HepG2 (cell line): ENCODE results near the gene DPT. TPM values are rescaled to one million over a fixed set of nuclear protein-coding genes. Genes with fewer than 3 reads are reported as not detected.

Experiments used
- ATAC-seq: fragments of 200-7000 bp; cut with Tn5 transposase; 3 replicates; pipeline ENCODE4 v1.9.1; 2020; ENCODE audit warnings: mild to moderate bottlenecking, moderate library complexity
- BruUV-seq: library from RNA; stranded (reverse); fragments of 400-500 nt; replicated peaks from 2 replicates; lab custom pipeline; 2021; lab: Mats Ljungman, UMichigan
- CTCF ChIA-PET: fragments of 300-600 bp; formaldehyde crosslinking; extraction: SDS; loops from one replicate; lab custom pipeline; 2021; ENCODE audit warnings: low total read pairs, inconsistent platforms, low intra/inter-chr PET ratio; lab: Yijun Ruan, JAX
- POLR2A ChIA-PET: fragments of 350-600 bp; sonication (Branson Sonifier 250); formaldehyde crosslinking; loops from one replicate; lab custom pipeline; 2020; ENCODE audit warnings: antibody characterized with exemption, inconsistent platforms; lab: Yijun Ruan, JAX
- DNase-seq: peaks from one replicate; pipeline ENCODE4 v3.0.0-alpha.2; 2015; ENCODE audit warnings: low spot score
- FAIRE-seq: peaks from 3 replicates; lab custom pipeline; 2011; peaks lifted over from hg19 to GRCh38; lab: Jason Lieb, UNC
- H2AFZ ChIP-seq: one replicate; pipeline ENCODE4 v1.6.1; 2011; ENCODE audit warnings: low read length, inconsistent platforms
- H3K27ac ChIP-seq: fragments of 300-600 bp; 3 replicates; pipeline ENCODE4 v1.8.0; 2011; ENCODE audit warnings: mixed run types, mild to moderate bottlenecking, mixed read lengths, low read length, inconsistent platforms; ENCODE audit not compliant: insufficient read depth; ENCODE audit errors: extremely low read length
- H3K27me3 ChIP-seq, 2 experiments: fragments of 200-600 bp in 1 of 2; 2 replicates in 1 of 2; 3 replicates in 1 of 2; pipeline versions ENCODE4 v1.6.0 to v1.8.0; 2011; ENCODE audit warnings: low read length in 2 of 2, mild to moderate bottlenecking in 2 of 2, moderate library complexity in 2 of 2, inconsistent platforms in 1 of 2; ENCODE audit not compliant: insufficient read depth in 2 of 2, control insufficient read depth in 1 of 2
- H3K36me3 ChIP-seq, 2 experiments: fragments of 200-600 bp in 1 of 2; replicated peaks in 1 of 2; 2 replicates in 1 of 2; 3 replicates in 1 of 2; pipeline versions ENCODE4 v1.5.1 to v1.8.0; 2011; ENCODE audit warnings: low read length in 2 of 2, inconsistent platforms in 1 of 2; ENCODE audit not compliant: insufficient read depth in 2 of 2, control insufficient read depth in 1 of 2
- H3K4me1 ChIP-seq: 2 replicates; pipeline ENCODE4 v1.5.1; 2012; ENCODE audit warnings: low read length, inconsistent platforms; ENCODE audit not compliant: insufficient read depth
- H3K4me2 ChIP-seq: 2 replicates; pipeline ENCODE4 v1.6.0; 2011; ENCODE audit warnings: low read depth, low read length, inconsistent platforms
- H3K4me3 ChIP-seq, 3 experiments: fragments of 200-600 bp in 1 of 3; sonication (generic), shearing (Covaris generic) in 1 of 3; replicated peaks in 1 of 3; 2 replicates each; pipeline ENCODE4 v1.5.1; 2011 to 2016; ENCODE audit warnings: low read length in 3 of 3, inconsistent platforms in 2 of 3, low read depth in 2 of 3, mild to moderate bottlenecking in 2 of 3, control low read depth in 1 of 3, mixed read lengths in 1 of 3; ENCODE audit not compliant: insufficient read depth in 1 of 3
- H3K79me2 ChIP-seq: one replicate; pipeline ENCODE4 v1.6.1; 2011; ENCODE audit warnings: low read length, inconsistent platforms; ENCODE audit not compliant: insufficient read depth
- H3K9ac ChIP-seq: 2 replicates; pipeline ENCODE4 v1.6.0; 2011; ENCODE audit warnings: mild to moderate bottlenecking, low read depth, low read length, inconsistent platforms; ENCODE audit not compliant: insufficient read depth
- H3K9me3 ChIP-seq: 2 replicates; pipeline ENCODE4 v1.5.1; 2012; ENCODE audit warnings: mild to moderate bottlenecking, low read length
- H4K20me1 ChIP-seq: 2 replicates; pipeline ENCODE4 v1.6.0; 2011; ENCODE audit warnings: inconsistent platforms, mild to moderate bottlenecking, low read length, moderate library complexity; ENCODE audit not compliant: insufficient read depth
- HNRNPH1 ChIP-seq: fragments of 200-400 bp; formaldehyde crosslinking; optimal IDR thresholded peaks from 2 replicates; pipeline ENCODE3; 2017; ENCODE audit warnings: mild to moderate bottlenecking, low read depth, low read length
- IRF1 ChIP-seq: sonication (generic); formaldehyde crosslinking; IDR thresholded peaks from 2 replicates; pipeline ENCODE4 v1.4.0; 2020; ENCODE audit warnings: low read depth, mild to moderate bottlenecking, missing genetic modification reagents
- JUND ChIP-seq: sonication (generic); formaldehyde crosslinking; IDR thresholded peaks from 2 replicates; pipeline ENCODE4 v1.8.0; 2022; ENCODE audit warnings: mild to moderate bottlenecking, missing genetic modification reagents
- MAFK ChIP-seq, 2 experiments: IDR thresholded peaks in 1 of 2; conservative IDR thresholded peaks in 1 of 2; 2 replicates each; pipeline ENCODE4 v1.6.1; 2011; ENCODE audit warnings: improper control_type of control experiment in 2 of 2, low read length in 2 of 2
- RBAK ChIP-seq: sonication (generic); formaldehyde crosslinking; IDR thresholded peaks from 2 replicates; pipeline ENCODE4 v1.5.1; 2020; ENCODE audit warnings: mild to moderate bottlenecking, missing genetic modification reagents
- RBFOX2 ChIP-seq: fragments of 200-400 bp; formaldehyde crosslinking; IDR thresholded peaks from 2 replicates; pipeline ENCODE4 v1.6.1; 2017; ENCODE audit warnings: low read depth, mild to moderate bottlenecking, low read length
- RXRA ChIP-seq: sonication (generic); formaldehyde crosslinking; IDR thresholded peaks from 2 replicates; pipeline ENCODE4 v1.5.1; 2020; ENCODE audit warnings: missing genetic modification reagents
- TRIM24 ChIP-seq: sonication (generic); formaldehyde crosslinking; IDR thresholded peaks from 2 replicates; pipeline ENCODE4 v1.8.0; 2022; ENCODE audit warnings: mild to moderate bottlenecking, missing genetic modification reagents
- ZFP90 ChIP-seq: sonication (generic); formaldehyde crosslinking; IDR thresholded peaks from 2 replicates; pipeline ENCODE4 v1.8.0; 2022; ENCODE audit warnings: missing genetic modification reagents, mild to moderate bottlenecking, inconsistent platforms, borderline replicate concordance
- ZNF446 ChIP-seq: sonication (generic); formaldehyde crosslinking; IDR thresholded peaks from 2 replicates; pipeline ENCODE4 v1.5.0; 2020; ENCODE audit warnings: mild to moderate bottlenecking, missing genetic modification reagents
- ZNF451 ChIP-seq: sonication (generic); formaldehyde crosslinking; IDR thresholded peaks from 2 replicates; pipeline ENCODE4 v1.5.0; 2020; ENCODE audit warnings: mild to moderate bottlenecking, missing genetic modification reagents
- ZNF616 ChIP-seq: sonication (generic); formaldehyde crosslinking; IDR thresholded peaks from 2 replicates; pipeline ENCODE4 v1.5.0; 2020; ENCODE audit warnings: low read depth, mild to moderate bottlenecking, missing genetic modification reagents
- WGBS: methylation state at CpG from one replicate; pipeline ENCODE4 v1.1.6; 2017; ENCODE audit warnings: low lambda C conversion rate; 5-methylcytosine and 5-hydroxymethylcytosine counted together
- in situ Hi-C: cut with HindIII; loops from 2 replicates; pipeline ENCODE4 v1.10.0; 2017; ENCODE audit warnings: low pct_unique_long_range_greater_than_20kb; ENCODE audit not compliant: extremely low pct_ligation_motif_present
- intact Hi-C: fragments of 100-400 bp; cut with micrococcal nuclease; formaldehyde crosslinking; loops from one replicate; pipeline ENCODE4 v1.10.0; 2022; ENCODE audit not compliant: unreplicated experiment
- polyA plus RNA-seq, 8 experiments: library from polyadenylated mRNA; depleted of rRNA in 3 of 8; stranded (reverse) in 7 of 8; unstranded in 1 of 8; fragments of >200 nt; fragmentation: Illumina TruSeq in 4 of 8; extraction: Trizol in 4 of 8; gene quantifications; 2 replicates each; pipeline versions ENCODE4 v1.2.1 to v1.2.3, GENCODE V29; 2011 to 2016; ENCODE audit warnings: low read depth in 4 of 8, missing spikeins in 1 of 8, mixed read lengths in 1 of 8; ENCODE audit not compliant: insufficient read depth in 1 of 8
- total RNA-seq, 5 experiments: library from RNA; depleted of rRNA; stranded (reverse); fragments of >200 nt; fragmentation: Illumina TruSeq; extraction: Trizol; gene quantifications; 2 replicates each; pipeline ENCODE4 v1.2.3, GENCODE V29; 2016; ENCODE audit warnings: low read depth in 1 of 5
- TF ChIP-seq, protein P1 (sequence below): sonication (generic); formaldehyde crosslinking; IDR thresholded peaks from 2 replicates; pipeline ENCODE4 v1.5.0; 2020; ENCODE audit warnings: missing genetic modification reagents

DPT gene
- total and polyA plus RNA-seq, 2 of the 13 experiments (the other 11 are each of a cell fraction or from before 2014, with no cell fraction given) = 0.04 TPM; not detected in 1

DNA sequence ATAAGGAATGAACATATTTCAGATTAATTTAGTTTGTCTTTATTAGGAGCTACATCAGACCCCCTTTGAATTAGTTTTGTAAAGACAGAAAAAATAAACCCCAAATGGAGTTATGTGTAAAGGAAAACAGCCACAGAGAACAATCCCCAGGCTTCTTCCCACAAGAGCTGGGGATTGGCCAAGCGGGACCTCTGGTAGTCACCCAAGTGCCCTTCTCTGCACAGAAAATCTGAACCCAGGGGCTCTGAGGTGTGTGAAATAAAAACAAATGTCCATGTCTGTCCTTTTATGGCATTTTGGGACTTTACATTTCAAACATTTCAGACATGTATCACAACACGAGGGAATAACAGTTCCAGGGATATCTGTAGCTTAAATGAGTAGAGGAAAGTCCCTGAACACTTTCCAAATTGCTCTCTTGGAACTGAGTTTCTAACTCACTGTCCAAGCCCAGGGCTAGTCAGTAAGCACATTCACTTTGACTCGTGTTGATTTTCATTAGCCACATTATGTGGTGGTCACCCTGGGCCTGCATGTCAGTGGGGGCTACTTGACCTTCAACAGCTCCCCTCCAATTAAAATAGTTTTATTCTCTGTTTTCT lies 22.5 kb downstream of the DPT start:
- no peak overlapping the region for H3K4me3 ChIP-seq
- H3K4me2 ChIP-seq = no peak overlapping the region
- CTCF ChIA-PET = no interaction called here
- H3K36me3 ChIP-seq = no peaks in the 10 kb centered on the region
- POLR2A ChIA-PET = no interaction called here
- H4K20me1 ChIP-seq = no peaks in the 10 kb centered on the region
- in situ Hi-C loops (no loop called here), intact Hi-C loops (no loop called here)
- no TSS peak for BruUV-seq
- H3K27me3 ChIP-seq = no peaks in the 10 kb centered on the region; a peak in 1 of 5 replicates
- H3K79me2 ChIP-seq = no peaks in the 10 kb centered on the region
- H2AFZ ChIP-seq = no peak overlapping the region
- FAIRE-seq = no peak
- no peaks in the 10 kb centered on the region for H3K9me3 ChIP-seq
- no peak overlapping the region for H3K9ac ChIP-seq
- DNase-seq = no peak
- TF ChIP-seq IRF1 = no peak
- no peak for TF ChIP-seq MAFK (conservative IDR thresholded peaks at IDR 0.05 in 1 of 2, IDR thresholded peaks at IDR 0.05 in 1 of 2; ENCODE audit: low read length in 2 of 2)
- ATAC-seq = no peak
- H3K27ac ChIP-seq = no peak overlapping the region
- WGBS = 20% methylated on average over 3 of the region's 3 CpGs
- H3K4me1 ChIP-seq = peaks cover 15% of the 10 kb centered on the region

- no peak overlapping the region for H3K4me2 ChIP-seq
- no peaks in the 10 kb centered on the region for H3K27me3 ChIP-seq
- H3K36me3 ChIP-seq = no peaks in the 10 kb centered on the region
- WGBS = 23% methylated on average over 3 of the region's 3 CpGs
- ChIA-PET CTCF (no interaction called here), POLR2A (no interaction called here)
- no peak overlapping the region for H3K9ac ChIP-seq
- H3K4me3 ChIP-seq = no peak overlapping the region
- no peak for FAIRE-seq
- peaks cover 20% of the 10 kb centered on the region for H3K4me1 ChIP-seq
- H4K20me1 ChIP-seq = no peaks in the 10 kb centered on the region
- DNase-seq = no peak
- in situ Hi-C loops (no loop called here), intact Hi-C loops (no loop called here)
- H2AFZ ChIP-seq = no peak overlapping the region
- TF ChIP-seq HNRNPH1 (no peak), ZNF616 (CRISPR knock-in tag) (no peak), ZFP90 (CRISPR knock-in tag) (no peak), TRIM24 (CRISPR knock-in tag) (no peak), RBAK (CRISPR knock-in tag) (no peak), JUND (no peak), ZNF451 (CRISPR knock-in tag) (no peak), RXRA (CRISPR knock-in tag) (no peak), ZNF446 (no peak), RBFOX2 (no peak)
- TF ChIP-seq, protein P1, sequence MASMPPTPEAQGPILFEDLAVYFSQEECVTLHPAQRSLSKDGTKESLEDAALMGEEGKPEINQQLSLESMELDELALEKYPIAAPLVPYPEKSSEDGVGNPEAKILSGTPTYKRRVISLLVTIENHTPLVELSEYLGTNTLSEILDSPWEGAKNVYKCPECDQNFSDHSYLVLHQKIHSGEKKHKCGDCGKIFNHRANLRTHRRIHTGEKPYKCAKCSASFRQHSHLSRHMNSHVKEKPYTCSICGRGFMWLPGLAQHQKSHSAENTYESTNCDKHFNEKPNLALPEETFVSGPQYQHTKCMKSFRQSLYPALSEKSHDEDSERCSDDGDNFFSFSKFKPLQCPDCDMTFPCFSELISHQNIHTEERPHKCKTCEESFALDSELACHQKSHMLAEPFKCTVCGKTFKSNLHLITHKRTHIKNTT (CRISPR knock-in tag) = no peak
- TF ChIP-seq, all 625 proteins: peak for 0
- H3K9me3 ChIP-seq = no peaks in the 10 kb centered on the region
- no peaks in the 10 kb centered on the region for H3K79me2 ChIP-seq
- BruUV-seq = no TSS peak
- no peak overlapping the region for H3K27ac ChIP-seq
- ATAC-seq = no peak
Observed at GRCh38 chr1:168700575-168701268, 28.3 kb downstream of the DPT start.
